Measurements from ENCODE around the gene SLITRK1. TPM values are rescaled to one million over a fixed set of nuclear protein-coding genes. Genes with fewer than 3 reads are reported as not detected.

Gene SLITRK1, protein sequence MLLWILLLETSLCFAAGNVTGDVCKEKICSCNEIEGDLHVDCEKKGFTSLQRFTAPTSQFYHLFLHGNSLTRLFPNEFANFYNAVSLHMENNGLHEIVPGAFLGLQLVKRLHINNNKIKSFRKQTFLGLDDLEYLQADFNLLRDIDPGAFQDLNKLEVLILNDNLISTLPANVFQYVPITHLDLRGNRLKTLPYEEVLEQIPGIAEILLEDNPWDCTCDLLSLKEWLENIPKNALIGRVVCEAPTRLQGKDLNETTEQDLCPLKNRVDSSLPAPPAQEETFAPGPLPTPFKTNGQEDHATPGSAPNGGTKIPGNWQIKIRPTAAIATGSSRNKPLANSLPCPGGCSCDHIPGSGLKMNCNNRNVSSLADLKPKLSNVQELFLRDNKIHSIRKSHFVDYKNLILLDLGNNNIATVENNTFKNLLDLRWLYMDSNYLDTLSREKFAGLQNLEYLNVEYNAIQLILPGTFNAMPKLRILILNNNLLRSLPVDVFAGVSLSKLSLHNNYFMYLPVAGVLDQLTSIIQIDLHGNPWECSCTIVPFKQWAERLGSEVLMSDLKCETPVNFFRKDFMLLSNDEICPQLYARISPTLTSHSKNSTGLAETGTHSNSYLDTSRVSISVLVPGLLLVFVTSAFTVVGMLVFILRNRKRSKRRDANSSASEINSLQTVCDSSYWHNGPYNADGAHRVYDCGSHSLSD
- total RNA-seq: not detected
- not detected for polyA plus RNA-seq (2013, experiment 1 of 2)
- 0.01 TPM for polyA plus RNA-seq (2013, experiment 2 of 2)
- 0 to 0.12 (median 0) reads per million in 172 experiments for total RNA-seq

DNA sequence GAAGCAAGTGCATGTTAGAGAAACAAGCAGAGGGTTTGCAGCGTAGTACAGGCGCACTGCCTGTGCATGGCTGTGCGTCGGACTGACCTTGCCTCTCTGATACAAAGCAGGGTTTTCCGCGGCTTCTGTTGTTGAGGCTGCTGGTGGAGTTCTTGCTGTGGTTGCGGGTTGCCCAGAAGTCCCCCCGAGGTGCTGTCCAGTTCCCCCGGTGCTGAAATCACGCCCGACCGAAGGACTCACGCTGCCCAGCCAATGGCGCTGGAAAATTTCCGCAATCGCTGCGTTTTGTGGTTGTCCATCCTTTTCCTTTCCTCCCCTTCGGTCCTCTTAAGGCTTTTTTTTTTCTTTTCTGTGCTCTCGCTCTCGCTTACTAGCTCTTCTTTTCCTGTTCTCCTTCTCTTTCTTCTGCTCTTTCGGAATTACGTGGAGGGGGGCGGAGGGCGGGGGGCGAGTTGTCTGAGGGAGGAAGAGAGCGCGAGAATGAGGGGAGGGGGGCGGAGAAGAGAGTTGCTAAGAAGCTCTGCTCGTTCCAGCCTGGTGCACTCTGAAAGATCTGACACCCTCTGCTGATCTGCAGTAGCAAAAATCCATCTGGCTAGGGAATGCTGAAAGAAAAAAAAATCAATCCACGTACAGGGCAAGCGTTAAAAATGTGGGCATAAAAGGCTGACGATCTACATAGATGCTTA, at the start of gene SLITRK1:
SLITRK1 (minus strand) TSS at position 558 of the 689 bp plus-strand sequence. CDS start 967 bp downstream, outside the sequence.
- H3K27ac Mint-ChIP-seq: no peak within 1 kb of the TSS
- H3K9me3 ChIP-seq (ENCODE audit: control insufficient read depth in 1 of 2, insufficient read depth in 1 of 2, low read length in 2 of 2): peaks cover 0 to 25% of the 10 kb centered on the region in 2 experiments
- intact Hi-C loops (cut with DNase I, micrococcal nuclease): no loop called here
- ChIA-PET POLR2A (no interaction called here), CTCF (no interaction called here)
- no peak for ATAC-seq (ENCODE audit: poor library complexity)
- peaks cover 43 to 48% of the 10 kb centered on the region in 2 experiments for H3K27me3 ChIP-seq (ENCODE audit: control insufficient read depth in 1 of 2, insufficient read depth in 2 of 2, low read length in 2 of 2)
- H3K27me3 Mint-ChIP-seq: peaks cover 74% of the 10 kb centered on the region
- H3K9me3 Mint-ChIP-seq: no peaks in the 10 kb centered on the region
- DNase-seq: peak in 3 of 14 experiments; percentile 17 to 29 (median 19)
- no peak within 1 kb of the TSS for H3K27ac ChIP-seq (ENCODE audit: low read depth in 1 of 2, low read length in 2 of 2)
- H3K4me3 ChIP-seq (ENCODE audit: low read length): no peak within 1 kb of the TSS
- H3K36me3 ChIP-seq (ENCODE audit: insufficient read depth, low read length): no peaks in the 10 kb centered on the region
- TF ChIP-seq, protein P1, sequence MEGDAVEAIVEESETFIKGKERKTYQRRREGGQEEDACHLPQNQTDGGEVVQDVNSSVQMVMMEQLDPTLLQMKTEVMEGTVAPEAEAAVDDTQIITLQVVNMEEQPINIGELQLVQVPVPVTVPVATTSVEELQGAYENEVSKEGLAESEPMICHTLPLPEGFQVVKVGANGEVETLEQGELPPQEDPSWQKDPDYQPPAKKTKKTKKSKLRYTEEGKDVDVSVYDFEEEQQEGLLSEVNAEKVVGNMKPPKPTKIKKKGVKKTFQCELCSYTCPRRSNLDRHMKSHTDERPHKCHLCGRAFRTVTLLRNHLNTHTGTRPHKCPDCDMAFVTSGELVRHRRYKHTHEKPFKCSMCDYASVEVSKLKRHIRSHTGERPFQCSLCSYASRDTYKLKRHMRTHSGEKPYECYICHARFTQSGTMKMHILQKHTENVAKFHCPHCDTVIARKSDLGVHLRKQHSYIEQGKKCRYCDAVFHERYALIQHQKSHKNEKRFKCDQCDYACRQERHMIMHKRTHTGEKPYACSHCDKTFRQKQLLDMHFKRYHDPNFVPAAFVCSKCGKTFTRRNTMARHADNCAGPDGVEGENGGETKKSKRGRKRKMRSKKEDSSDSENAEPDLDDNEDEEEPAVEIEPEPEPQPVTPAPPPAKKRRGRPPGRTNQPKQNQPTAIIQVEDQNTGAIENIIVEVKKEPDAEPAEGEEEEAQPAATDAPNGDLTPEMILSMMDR (IDR thresholded peaks at IDR 0.05): no peak
- no peaks in the 10 kb centered on the region for H3K36me3 Mint-ChIP-seq (ENCODE audit: low read depth)
- H3K4me1 ChIP-seq (ENCODE audit: insufficient read depth, low read length): peaks cover 7% of the 10 kb centered on the region
- no peak within 1 kb of the TSS for H3K4me3 Mint-ChIP-seq
- peaks cover 18% of the 10 kb centered on the region for H3K4me1 Mint-ChIP-seq (ENCODE audit: low read depth)

DNA sequence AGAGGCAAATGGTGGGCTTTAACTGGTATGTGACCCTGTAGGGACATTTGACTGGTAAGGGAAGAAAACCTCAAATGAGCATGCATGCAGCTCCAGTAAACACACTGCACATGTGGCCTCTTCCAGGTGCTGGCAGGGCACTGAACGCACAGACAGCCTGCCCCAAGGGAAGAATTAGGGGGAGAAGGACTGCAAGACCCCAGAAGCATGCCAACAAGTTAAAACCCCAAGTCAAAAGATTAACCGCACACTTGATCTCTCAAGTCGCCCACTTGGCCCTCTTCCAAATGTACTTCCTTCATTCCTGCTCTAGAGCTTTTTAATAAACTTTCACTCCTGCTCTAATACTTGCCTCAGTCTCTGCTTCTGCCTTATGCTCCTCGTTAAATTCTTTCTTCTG, 46.9 kb upstream of the SLITRK1 start:
- H3K27me3 Mint-ChIP-seq: no peaks in the 10 kb centered on the region
- no peak overlapping the region for H3K27ac ChIP-seq (ENCODE audit: low read depth in 1 of 2, low read length in 2 of 2)
- H3K27ac Mint-ChIP-seq: no peak overlapping the region
- no peaks in the 10 kb centered on the region for H3K36me3 Mint-ChIP-seq (ENCODE audit: low read depth)
- CTCF ChIA-PET: no interaction called here
- H3K27me3 ChIP-seq (ENCODE audit: control insufficient read depth in 1 of 2, insufficient read depth in 2 of 2, low read length in 2 of 2): no peaks in the 10 kb centered on the region
- no peaks in the 10 kb centered on the region for H3K36me3 ChIP-seq (ENCODE audit: insufficient read depth, low read length)
- POLR2A ChIA-PET: no interaction called here
- no peaks in the 10 kb centered on the region for H3K9me3 ChIP-seq (ENCODE audit: control insufficient read depth in 1 of 2, insufficient read depth in 1 of 2, low read length in 2 of 2)
- H3K4me1 ChIP-seq (ENCODE audit: insufficient read depth, low read length): no peaks in the 10 kb centered on the region
- H3K4me3 ChIP-seq (ENCODE audit: low read length): no peak overlapping the region
- no peak for ATAC-seq (ENCODE audit: poor library complexity)
- TF ChIP-seq, protein P1 (IDR thresholded peaks at IDR 0.05): no peak
- DNase-seq: no peak
- H3K4me3 Mint-ChIP-seq: no peak overlapping the region
- H3K4me1 Mint-ChIP-seq (ENCODE audit: low read depth): no peaks in the 10 kb centered on the region
- H3K9me3 Mint-ChIP-seq: no peaks in the 10 kb centered on the region
- intact Hi-C loops (cut with DNase I, micrococcal nuclease): no loop called here

DNA sequence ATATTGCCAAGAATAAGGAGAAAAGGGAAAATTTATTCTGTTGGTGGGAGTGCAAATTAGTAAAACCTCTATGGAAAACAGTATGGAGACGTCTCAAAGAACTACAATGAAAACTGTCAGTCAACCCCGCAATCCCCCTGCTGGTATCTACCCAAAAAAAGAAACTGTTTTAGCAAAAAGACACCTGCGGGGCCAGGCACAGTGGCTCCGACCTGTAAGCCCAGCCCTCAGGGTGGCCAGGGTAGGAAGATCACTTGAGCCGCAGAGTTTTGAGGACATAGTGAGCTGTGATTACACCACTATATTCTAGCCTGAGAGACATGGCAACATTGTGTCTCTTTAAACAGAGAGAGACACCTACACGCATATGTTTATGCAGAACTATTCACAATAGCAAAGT, 37.5 kb upstream of the SLITRK1 start:
- no peaks in the 10 kb centered on the region for H3K9me3 ChIP-seq (ENCODE audit: control insufficient read depth in 1 of 2, insufficient read depth in 1 of 2, low read length in 2 of 2)
- Mint-ChIP-seq H3K27ac (no peak overlapping the region), H3K9me3 (no peaks in the 10 kb centered on the region), H3K36me3 (ENCODE audit: low read depth) (no peaks in the 10 kb centered on the region), H3K27me3 (no peaks in the 10 kb centered on the region), H3K4me1 (ENCODE audit: low read depth) (no peaks in the 10 kb centered on the region), H3K4me3 (no peak overlapping the region)
- ChIA-PET CTCF (no interaction called here), POLR2A (no interaction called here)
- no peaks in the 10 kb centered on the region for H3K27me3 ChIP-seq (ENCODE audit: control insufficient read depth in 1 of 2, insufficient read depth in 2 of 2, low read length in 2 of 2)
- intact Hi-C loops (cut with DNase I, micrococcal nuclease): no loop called here
- no peaks in the 10 kb centered on the region for H3K36me3 ChIP-seq (ENCODE audit: insufficient read depth, low read length)
- TF ChIP-seq, protein P1 (IDR thresholded peaks at IDR 0.05): no peak
- no peak overlapping the region for H3K27ac ChIP-seq (ENCODE audit: low read depth in 1 of 2, low read length in 2 of 2)
- H3K4me1 ChIP-seq (ENCODE audit: insufficient read depth, low read length): no peaks in the 10 kb centered on the region
- H3K4me3 ChIP-seq (ENCODE audit: low read length): no peak overlapping the region
- no peak for ATAC-seq (ENCODE audit: poor library complexity)
- DNase-seq: no peak

Measured in CD4-positive, alpha-beta T cell (primary cell).